Activated CD8-positive, alpha-beta T cell treated with anti-CD3 and anti-CD28 coated beads, Interleukin-2, amount 10 ng/mL, durations not matched to agents 7 days and 5 days (primary cell): ENCODE results near the gene OSBPL10. TPM values are rescaled to one million over a fixed set of nuclear protein-coding genes. Genes with fewer than 3 reads are reported as not detected.
"Not testable (repeated sequence)": the region's sequence is repeated elsewhere in the genome, so short reads cannot be mapped to it uniquely, and the experiment has no call there.

Source experiments
- ATAC-seq: fragments of 150-1000 bp; cut with Tn5 transposase; one replicate; pipeline ENCODE4 v1.10.0; 2021; ENCODE audit warnings: moderate library complexity
- CTCF ChIA-PET: fragments of 350-600 bp; sonication (Branson Sonifier 250); formaldehyde crosslinking; loops from one replicate; lab custom pipeline; 2021; ENCODE audit warnings: antibody characterized with exemption; lab: Charles Lee
- POLR2A ChIA-PET: fragments of 350-600 bp; sonication (Branson Sonifier 250); formaldehyde crosslinking; loops from one replicate; lab custom pipeline; 2021; ENCODE audit warnings: antibody characterized with exemption; lab: Charles Lee
- DNase-seq: peaks from one replicate; pipeline ENCODE4 v3.0.0-alpha.2; 2020
- H3K27ac Mint-ChIP-seq: one replicate; pipeline ENCODE4 v1.8.0; 2021; ENCODE audit warnings: mild to moderate bottlenecking, mixed read lengths
- H3K27me3 Mint-ChIP-seq: one replicate; pipeline ENCODE4 v1.8.0; 2021; ENCODE audit warnings: low read depth, mixed read lengths
- H3K36me3 Mint-ChIP-seq: one replicate; pipeline ENCODE4 v1.8.0; 2021; ENCODE audit warnings: low read depth, mixed read lengths
- H3K4me1 Mint-ChIP-seq: one replicate; pipeline ENCODE4 v1.8.0; 2021; ENCODE audit warnings: low read depth, mixed read lengths
- H3K4me3 Mint-ChIP-seq: one replicate; pipeline ENCODE4 v1.8.0; 2021; ENCODE audit warnings: mild to moderate bottlenecking, mixed read lengths
- H3K9me3 Mint-ChIP-seq: one replicate; pipeline ENCODE4 v1.8.0; 2022; ENCODE audit warnings: mixed read lengths; ENCODE audit not compliant: insufficient read depth
- total RNA-seq, 2 experiments: library from RNA; stranded (reverse); gene quantifications; one replicate each; pipeline ENCODE4 v1.2.3, GENCODE V29; 2021

OSBPL10 gene, protein sequence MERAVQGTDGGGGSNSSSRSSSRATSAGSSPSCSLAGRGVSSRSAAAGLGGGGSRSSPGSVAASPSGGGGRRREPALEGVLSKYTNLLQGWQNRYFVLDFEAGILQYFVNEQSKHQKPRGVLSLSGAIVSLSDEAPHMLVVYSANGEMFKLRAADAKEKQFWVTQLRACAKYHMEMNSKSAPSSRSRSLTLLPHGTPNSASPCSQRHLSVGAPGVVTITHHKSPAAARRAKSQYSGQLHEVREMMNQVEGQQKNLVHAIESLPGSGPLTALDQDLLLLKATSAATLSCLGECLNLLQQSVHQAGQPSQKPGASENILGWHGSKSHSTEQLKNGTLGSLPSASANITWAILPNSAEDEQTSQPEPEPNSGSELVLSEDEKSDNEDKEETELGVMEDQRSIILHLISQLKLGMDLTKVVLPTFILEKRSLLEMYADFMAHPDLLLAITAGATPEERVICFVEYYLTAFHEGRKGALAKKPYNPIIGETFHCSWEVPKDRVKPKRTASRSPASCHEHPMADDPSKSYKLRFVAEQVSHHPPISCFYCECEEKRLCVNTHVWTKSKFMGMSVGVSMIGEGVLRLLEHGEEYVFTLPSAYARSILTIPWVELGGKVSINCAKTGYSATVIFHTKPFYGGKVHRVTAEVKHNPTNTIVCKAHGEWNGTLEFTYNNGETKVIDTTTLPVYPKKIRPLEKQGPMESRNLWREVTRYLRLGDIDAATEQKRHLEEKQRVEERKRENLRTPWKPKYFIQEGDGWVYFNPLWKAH
- under 1 TPM; 0.05 to 0.53 TPM for total RNA-seq

DNA sequence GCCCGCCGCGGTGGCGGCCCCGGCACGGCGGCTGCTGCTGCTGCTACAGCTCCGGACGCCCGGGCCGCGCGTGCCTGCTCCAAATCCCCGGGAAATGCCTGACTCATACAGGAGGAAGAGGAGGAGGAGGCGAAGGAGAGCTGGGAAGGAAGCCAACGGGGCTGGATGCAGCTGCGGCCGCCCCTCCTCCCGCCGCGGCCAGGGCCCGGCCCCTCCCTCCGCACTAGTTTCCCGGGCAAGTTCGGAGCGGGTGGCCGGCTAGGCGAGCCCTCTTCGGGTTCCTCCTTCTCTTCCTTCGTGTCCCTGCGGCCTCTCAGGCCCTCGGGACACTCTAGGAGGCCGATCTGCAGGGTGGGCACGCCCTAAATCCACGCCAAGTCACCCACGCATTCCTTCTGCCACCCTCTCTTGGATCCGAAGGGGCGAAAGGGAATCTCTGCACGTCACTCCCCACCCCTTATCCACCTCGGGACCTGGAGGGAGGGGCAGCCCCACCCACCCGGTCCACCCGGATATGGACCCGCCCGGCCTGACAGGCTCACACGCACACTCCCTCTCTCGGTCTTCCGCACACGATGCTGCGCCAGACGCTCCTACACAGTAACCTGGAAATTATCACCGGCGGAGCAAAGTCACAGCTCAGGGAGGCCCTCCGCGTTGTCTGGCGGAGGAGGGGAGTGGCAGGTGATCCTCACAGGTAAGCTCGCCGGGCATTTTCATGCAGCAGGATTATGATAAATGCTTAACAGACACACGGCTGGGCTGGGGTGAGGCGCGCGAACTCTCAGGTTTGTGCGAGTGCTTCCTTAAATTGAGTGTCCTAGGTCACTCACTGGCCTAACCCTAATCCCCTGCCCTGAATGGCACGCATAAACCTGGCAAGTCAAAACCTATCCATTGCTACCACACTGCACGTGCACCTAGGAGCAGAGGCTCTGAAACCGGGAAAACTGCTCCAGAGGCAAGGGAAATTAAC is at the start of gene OSBPL10, which contains the start of gene ZNF860:
OSBPL10 (minus strand) TSS at position 57 of the 976 bp plus-strand sequence. CDS start 83 bp downstream, outside the sequence.
ZNF860 (plus strand) TSS at position 545 of the 976 bp plus-strand sequence. CDS start 7,330 bp downstream, outside the sequence.
- POLR2A ChIA-PET, result no interaction called here
- Mint-ChIP-seq H3K9me3 (no peaks in the 10 kb centered on the region), H3K27ac (no peak within 1 kb of the TSS), H3K27me3 (peaks cover 55% of the 10 kb centered on the region), H3K36me3 (no peaks in the 10 kb centered on the region), H3K4me1 (peaks cover 15% of the 10 kb centered on the region), H3K4me3 (peak within 1 kb of the TSS; percentile 75)
- CTCF ChIA-PET, result interaction anchor here (0.8 kb wide), 1 partner anchor 163 kb away, joined by 4 read pairs; no protein-coding TSS in a partner anchor
- DNase-seq (peak; percentile 27), ATAC-seq (peak; percentile 50)

DNA sequence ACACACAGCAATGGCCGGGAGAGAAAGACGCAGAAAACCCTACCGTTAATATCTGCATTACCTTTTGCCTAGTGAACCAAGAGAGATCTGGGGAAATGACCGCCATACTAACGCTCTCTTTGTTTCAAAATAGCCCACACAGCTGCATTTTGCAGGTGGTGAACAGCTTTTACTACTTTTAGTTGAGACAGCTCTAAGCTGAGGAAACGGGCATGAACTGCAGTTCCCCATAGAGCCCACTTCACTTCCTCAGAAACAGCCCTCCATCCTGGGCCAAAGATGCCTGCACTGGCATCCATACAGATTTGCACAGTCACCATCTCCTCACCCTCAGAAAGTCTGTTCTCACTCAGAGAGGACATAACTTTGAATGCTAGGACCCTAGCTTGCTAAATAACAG is 45.5 kb upstream of the OSBPL10 start:
- no peaks in the 10 kb centered on the region for H3K4me1 Mint-ChIP-seq
- no peak for ATAC-seq
- no peak for DNase-seq
- H3K4me3 Mint-ChIP-seq, result no peak overlapping the region
- H3K9me3 Mint-ChIP-seq, result no peaks in the 10 kb centered on the region
- POLR2A ChIA-PET, result no interaction called here
- H3K36me3 Mint-ChIP-seq, result no peaks in the 10 kb centered on the region
- peaks cover 13% of the 10 kb centered on the region for H3K27me3 Mint-ChIP-seq
- CTCF ChIA-PET, result no interaction called here
- no peak overlapping the region for H3K27ac Mint-ChIP-seq

DNA sequence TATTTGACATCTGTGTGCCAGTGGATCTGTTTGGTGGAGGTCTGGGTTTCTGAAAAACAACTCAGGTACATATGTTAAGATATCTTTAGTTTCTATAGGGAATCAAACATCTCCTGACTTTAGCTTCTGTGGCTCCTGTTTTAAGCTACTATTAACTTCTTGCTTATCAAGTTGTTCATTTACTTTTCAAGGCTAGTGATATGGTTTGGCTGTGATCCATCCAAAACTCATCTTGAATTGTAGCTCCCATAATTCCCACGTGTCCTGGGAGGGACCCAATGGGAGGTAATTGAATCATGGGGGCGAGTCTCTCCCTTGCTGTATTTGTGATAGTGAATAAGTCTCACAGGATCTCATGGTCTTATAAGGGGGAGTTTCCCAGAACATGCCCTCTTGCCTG is 41.9 kb upstream of the OSBPL10 start:
- no peaks in the 10 kb centered on the region for H3K4me1 Mint-ChIP-seq

DNA sequence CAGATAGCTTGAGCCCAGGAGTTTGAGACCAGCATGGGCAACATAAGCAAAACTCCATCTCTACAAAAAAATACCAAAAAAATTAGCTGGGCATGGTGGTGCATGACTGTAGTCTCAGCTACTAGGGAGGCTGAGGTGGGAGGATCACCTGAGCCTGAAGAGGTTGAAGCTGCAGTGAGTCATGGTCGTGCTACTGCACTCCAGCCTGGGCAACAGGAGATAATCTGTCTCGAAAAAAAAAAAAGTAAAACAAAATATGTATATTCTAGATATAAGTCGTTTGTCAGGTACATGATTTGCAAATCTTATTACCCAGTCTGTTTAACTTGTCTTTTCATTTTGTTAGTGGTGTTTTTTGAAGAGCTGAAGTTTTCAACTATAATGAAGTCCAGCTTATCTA is 40.7 kb upstream of the OSBPL10 start:
- CTCF ChIA-PET, result interaction anchor here (1.2 kb wide), 1 partner anchor 38 kb away, joined by 3 read pairs; no protein-coding TSS in a partner anchor

More for the DNA sequence above, 41.9 kb upstream of the OSBPL10 start:
- Mint-ChIP-seq H3K9me3 (no peaks in the 10 kb centered on the region), H3K27me3 (peaks cover 19% of the 10 kb centered on the region), H3K36me3 (no peaks in the 10 kb centered on the region), H3K4me3 (no peak overlapping the region), H3K27ac (no peak overlapping the region)
- ATAC-seq (no peak), DNase-seq (no peak)
- ChIA-PET CTCF (interaction anchor here (1.0 to 1.2 kb wide), 3 partner anchors 39 to 121 kb away, joined by 3 to 5 read pairs (median 3); no protein-coding TSS in a partner anchor), POLR2A (no interaction called here)

DNA sequence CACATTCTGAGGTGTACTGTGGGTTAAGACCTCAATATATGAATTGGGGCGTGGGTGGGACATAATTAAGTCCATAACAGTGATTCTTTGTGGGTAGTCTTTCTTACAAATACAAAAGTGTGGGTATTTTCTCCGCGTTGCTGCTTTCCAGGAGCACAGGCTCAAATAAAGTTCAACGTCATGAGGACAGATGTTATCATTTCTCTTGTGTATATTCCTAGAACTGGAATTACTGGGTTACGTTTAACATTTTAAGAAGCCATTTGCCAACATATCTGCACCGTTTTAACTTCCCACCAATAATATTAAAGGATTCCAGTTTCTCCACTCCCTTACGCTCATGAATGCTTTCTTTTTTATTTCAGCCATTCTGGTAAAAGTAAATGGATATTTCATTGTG is 40.1 kb upstream of the OSBPL10 start:
- no peaks in the 10 kb centered on the region for H3K9me3 Mint-ChIP-seq

More for the DNA sequence above, 40.7 kb upstream of the OSBPL10 start:
- Mint-ChIP-seq H3K36me3 (no peaks in the 10 kb centered on the region), H3K27me3 (peaks cover 14% of the 10 kb centered on the region), H3K4me1 (no peaks in the 10 kb centered on the region), H3K4me3 (no peak overlapping the region), H3K27ac (no peak overlapping the region), H3K9me3 (no peaks in the 10 kb centered on the region)
- ATAC-seq (no peak), DNase-seq (no peak)
- POLR2A ChIA-PET, result no interaction called here

DNA sequence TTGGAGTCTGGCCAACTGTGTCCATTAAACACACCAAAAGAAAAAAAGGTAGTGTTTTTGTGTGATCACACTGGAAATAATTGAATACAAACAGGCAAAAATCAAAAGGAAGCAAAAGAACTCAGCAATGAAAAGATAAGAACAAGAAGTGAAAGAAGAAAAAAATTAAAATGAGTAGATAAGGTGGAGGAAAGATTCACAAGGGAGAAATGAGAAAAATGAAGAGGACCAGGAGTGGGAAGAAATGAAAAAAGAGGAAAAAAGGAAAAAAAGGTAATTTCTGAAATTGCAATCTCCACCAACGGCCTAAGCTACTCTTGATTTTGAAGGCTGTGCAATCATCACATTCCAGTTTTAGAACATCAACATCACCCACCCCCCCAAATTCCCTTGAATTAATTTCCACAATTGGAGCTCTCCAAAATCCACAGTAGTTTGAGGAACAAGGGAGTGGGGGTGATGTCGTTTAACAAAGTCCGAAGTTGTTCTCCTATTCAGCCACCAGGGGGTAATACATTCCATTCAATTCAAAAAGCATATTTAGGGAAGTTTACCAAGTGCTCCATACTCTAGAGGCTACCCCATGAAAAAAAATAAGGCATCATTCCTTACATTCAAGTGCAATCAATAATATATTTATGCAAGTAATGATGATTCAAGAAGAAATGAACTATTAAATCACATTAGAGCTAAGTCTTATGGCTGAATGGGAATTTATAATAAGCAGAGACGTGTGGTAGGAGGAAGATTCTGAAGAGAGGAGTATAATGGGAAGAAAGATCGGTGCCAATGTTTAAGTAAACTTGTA is 37.9 kb upstream of the OSBPL10 start:
- Mint-ChIP-seq H3K27ac (no peak overlapping the region), H3K36me3 (no peaks in the 10 kb centered on the region), H3K4me3 (no peak overlapping the region), H3K27me3 (peaks cover 12% of the 10 kb centered on the region), H3K4me1 (no peaks in the 10 kb centered on the region), H3K9me3 (no peaks in the 10 kb centered on the region)
- DNase-seq (no peak), ATAC-seq (no peak)
- CTCF ChIA-PET, result interaction anchor here (0.6 to 4.7 kb wide), 35 partner anchors 9 to 1065 kb away, joined by 3 to 69 read pairs (median 3); no protein-coding TSS in a partner anchor
- POLR2A ChIA-PET, result no interaction called here

More for the DNA sequence above, 40.1 kb upstream of the OSBPL10 start:
- no peak for DNase-seq
- ChIA-PET POLR2A (no interaction called here), CTCF (interaction anchor here (1.9 kb wide), 1 partner anchor 219 kb away, joined by 6 read pairs; no protein-coding TSS in a partner anchor)
- Mint-ChIP-seq H3K27ac (no peak overlapping the region), H3K4me1 (no peaks in the 10 kb centered on the region), H3K27me3 (peaks cover 11% of the 10 kb centered on the region), H3K36me3 (no peaks in the 10 kb centered on the region), H3K4me3 (no peak overlapping the region)
- ATAC-seq, result no peak

DNA sequence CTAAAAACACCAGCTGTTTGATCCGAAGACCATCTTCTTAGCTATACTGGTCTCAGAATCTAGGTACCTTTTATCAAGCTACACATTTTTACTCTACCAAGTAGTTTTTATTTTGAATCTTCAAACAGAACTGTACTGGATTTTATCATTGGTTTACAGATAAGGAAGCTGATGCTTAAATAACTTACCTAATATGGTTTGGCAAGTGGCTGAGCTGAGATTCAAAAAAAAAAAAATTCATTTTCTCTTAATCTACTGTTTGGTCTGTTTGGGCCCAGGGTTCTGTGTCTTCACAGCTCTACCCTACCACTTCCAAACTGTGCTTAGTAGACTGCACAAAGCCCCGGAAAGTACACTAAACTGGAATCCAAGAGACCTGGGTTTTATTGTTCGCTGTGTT is 36.2 kb upstream of the OSBPL10 start:
- no peaks in the 10 kb centered on the region for H3K36me3 Mint-ChIP-seq
- H3K4me1 Mint-ChIP-seq, result no peaks in the 10 kb centered on the region
- H3K9me3 Mint-ChIP-seq, result no peaks in the 10 kb centered on the region
- H3K27me3 Mint-ChIP-seq, result peaks cover 23% of the 10 kb centered on the region
- ATAC-seq (no peak), DNase-seq (no peak)
- CTCF ChIA-PET, result interaction anchor here (0.7 to 4.7 kb wide), 4 partner anchors 121 to 159 kb away, joined by 3 to 69 read pairs (median 5); no protein-coding TSS in a partner anchor
- no peak overlapping the region for H3K27ac Mint-ChIP-seq
- no peak overlapping the region for H3K4me3 Mint-ChIP-seq
- POLR2A ChIA-PET, result no interaction called here

DNA sequence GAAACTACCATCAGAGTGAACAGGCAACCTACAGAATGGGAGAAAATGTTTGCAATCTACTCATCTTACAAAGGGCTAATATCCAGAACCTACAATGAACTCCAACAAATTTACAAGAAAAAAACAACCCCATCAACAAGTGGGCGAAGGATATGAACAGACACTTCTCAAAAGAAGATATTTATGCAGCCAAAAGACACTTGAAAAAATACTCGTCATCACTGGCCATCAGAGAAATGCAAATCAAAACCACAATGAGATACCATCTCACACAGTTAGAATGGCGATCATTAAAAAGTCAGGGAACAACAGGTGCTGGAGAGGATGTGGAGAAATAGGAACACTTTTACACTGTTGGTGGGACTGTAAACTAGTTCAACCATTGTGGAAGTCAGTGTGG is 34.6 kb upstream of the OSBPL10 start:
- H3K36me3 Mint-ChIP-seq, DNase-seq, H3K4me3 Mint-ChIP-seq, POLR2A ChIA-PET, H3K27ac Mint-ChIP-seq, H3K4me1 Mint-ChIP-seq, H3K9me3 Mint-ChIP-seq, ATAC-seq, CTCF ChIA-PET: not testable (repeated sequence)
- peaks cover 19% of the 10 kb centered on the region for H3K27me3 Mint-ChIP-seq

DNA sequence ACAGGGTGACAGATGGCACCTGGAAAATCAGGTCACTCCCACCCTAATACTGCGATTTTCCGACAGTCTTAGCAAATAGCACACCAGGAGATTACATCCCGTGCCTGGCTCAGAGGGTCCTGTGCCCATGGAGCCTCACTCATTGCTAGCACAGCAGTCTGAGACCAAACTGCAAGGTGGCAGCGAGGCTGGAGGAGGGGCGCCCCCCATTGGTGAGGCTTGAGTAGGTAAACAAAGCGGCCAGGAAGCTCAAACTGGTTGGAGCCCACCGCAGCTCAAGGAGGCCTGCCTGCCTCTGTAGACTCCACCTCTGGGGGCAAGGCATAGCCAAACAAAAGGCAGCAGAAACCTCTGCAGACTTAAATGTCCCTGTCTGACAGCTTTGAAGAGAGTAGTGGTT is 29.6 kb upstream of the OSBPL10 start:
- H3K27me3 Mint-ChIP-seq, result peaks cover 18% of the 10 kb centered on the region
- H3K4me3 Mint-ChIP-seq, DNase-seq, H3K27ac Mint-ChIP-seq, H3K36me3 Mint-ChIP-seq, ATAC-seq, H3K9me3 Mint-ChIP-seq, CTCF ChIA-PET, H3K4me1 Mint-ChIP-seq, POLR2A ChIA-PET: not testable (repeated sequence)

DNA sequence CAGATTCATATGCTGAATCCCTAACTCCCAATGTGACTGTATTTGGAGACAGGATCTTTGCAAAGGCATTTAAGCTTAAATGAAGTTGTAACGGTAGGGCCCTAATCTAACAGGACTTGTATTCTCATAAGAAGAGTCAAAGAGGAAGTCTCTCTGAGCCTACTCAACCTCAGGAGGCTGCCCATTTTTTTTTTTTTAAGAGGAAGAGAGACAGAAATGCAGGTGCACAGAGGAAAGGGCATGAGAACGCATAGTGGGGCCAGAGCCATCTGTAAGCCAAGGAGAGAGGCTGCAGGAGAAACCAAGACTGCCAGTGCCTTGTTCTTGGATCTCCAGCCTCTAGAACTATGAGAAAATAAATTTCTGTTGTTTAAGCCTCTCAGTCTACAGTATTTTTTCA is 28.9 kb upstream of the OSBPL10 start:
- Mint-ChIP-seq H3K4me3 (no peak overlapping the region), H3K9me3 (no peaks in the 10 kb centered on the region), H3K4me1 (peaks cover 4% of the 10 kb centered on the region), H3K27me3 (peaks cover 16% of the 10 kb centered on the region), H3K27ac (no peak overlapping the region), H3K36me3 (no peaks in the 10 kb centered on the region)
- no peak for ATAC-seq
- no peak for DNase-seq
- ChIA-PET CTCF (interaction anchor here (0.6 to 1.7 kb wide), 2 partner anchors 9 to 132 kb away, joined by 4 to 6 read pairs; no protein-coding TSS in a partner anchor), POLR2A (no interaction called here)
